Measurements from ENCODE around the gene COL6A6.

DNA sequence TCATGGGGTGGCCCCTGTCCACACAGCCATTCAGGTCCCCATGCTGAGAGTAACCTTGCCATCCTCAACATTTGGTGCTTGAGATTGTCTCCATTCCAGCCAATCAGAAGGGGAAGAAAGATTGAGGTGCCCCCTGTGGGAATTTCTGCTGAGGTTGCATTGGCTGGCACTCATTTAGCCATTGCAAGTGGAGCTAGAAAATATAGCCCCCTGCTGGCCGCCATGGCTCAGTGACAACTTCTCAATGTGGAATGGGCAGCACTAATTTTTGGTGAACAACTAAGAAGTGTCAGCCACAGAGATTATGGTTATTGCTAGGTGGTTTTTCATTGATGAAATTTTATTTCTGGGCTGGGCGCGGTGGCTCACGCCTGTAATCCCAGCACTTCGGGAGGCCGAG is 22.0 kb downstream of the COL6A6 start:
- TF ChIP-seq, protein P1, sequence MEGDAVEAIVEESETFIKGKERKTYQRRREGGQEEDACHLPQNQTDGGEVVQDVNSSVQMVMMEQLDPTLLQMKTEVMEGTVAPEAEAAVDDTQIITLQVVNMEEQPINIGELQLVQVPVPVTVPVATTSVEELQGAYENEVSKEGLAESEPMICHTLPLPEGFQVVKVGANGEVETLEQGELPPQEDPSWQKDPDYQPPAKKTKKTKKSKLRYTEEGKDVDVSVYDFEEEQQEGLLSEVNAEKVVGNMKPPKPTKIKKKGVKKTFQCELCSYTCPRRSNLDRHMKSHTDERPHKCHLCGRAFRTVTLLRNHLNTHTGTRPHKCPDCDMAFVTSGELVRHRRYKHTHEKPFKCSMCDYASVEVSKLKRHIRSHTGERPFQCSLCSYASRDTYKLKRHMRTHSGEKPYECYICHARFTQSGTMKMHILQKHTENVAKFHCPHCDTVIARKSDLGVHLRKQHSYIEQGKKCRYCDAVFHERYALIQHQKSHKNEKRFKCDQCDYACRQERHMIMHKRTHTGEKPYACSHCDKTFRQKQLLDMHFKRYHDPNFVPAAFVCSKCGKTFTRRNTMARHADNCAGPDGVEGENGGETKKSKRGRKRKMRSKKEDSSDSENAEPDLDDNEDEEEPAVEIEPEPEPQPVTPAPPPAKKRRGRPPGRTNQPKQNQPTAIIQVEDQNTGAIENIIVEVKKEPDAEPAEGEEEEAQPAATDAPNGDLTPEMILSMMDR (IDR thresholded peaks at IDR 0.05): peak in 11 of 12 donors; percentile 14 to 54 (median 42)
- TF ChIP-seq POLR2A (IDR thresholded peaks at IDR 0.05): no peak
